CD4-positive, alpha-beta memory T cell (primary cell): ENCODE measurements around the gene FBXO31. TPM values are rescaled to one million over a fixed set of nuclear protein-coding genes. Genes with fewer than 3 reads are reported as not detected.

Source experiments
- CTCF ChIA-PET: fragments of 350-600 bp; sonication (Branson Sonifier 250); formaldehyde crosslinking; loops from one replicate; lab custom pipeline; 2021; ENCODE audit warnings: inconsistent platforms; ENCODE audit not compliant: partially characterized antibody; lab: Charles Lee
- POLR2A ChIA-PET: fragments of 350-600 bp; sonication (Branson Sonifier 250); formaldehyde crosslinking; loops from one replicate; lab custom pipeline; 2021; ENCODE audit not compliant: partially characterized antibody; lab: Charles Lee
- DNase-seq, 5 donors: peaks; one replicate each; pipeline versions ENCODE4 v3.0.0 to v3.0.0-alpha.2; 2020 to 2022; ENCODE audit warnings: mixed read lengths in 1 of 5
- H3K27ac ChIP-seq: one replicate; pipeline ENCODE4 v1.7.0; 2013; ENCODE audit warnings: low read depth, low read length
- H3K27me3 ChIP-seq: 2 replicates; pipeline ENCODE4 v1.7.0; 2013; ENCODE audit warnings: mild to moderate bottlenecking, low read length, moderate library complexity; ENCODE audit not compliant: insufficient read depth
- H3K36me3 ChIP-seq: 2 replicates; pipeline ENCODE4 v1.7.0; 2013; ENCODE audit warnings: mild to moderate bottlenecking, low read length, moderate library complexity; ENCODE audit not compliant: insufficient read depth
- H3K4me1 ChIP-seq: 2 replicates; pipeline ENCODE4 v1.7.0; 2013; ENCODE audit warnings: mild to moderate bottlenecking, low read length, moderate library complexity; ENCODE audit not compliant: insufficient read depth
- H3K4me3 ChIP-seq, 2 donors: one replicate each; pipeline ENCODE4 v1.7.0; 2013; ENCODE audit warnings: low read length in 2 of 2, mild to moderate bottlenecking in 1 of 2
- H3K9me3 ChIP-seq, 2 donors: one replicate each; pipeline ENCODE4 v1.7.0; 2013; ENCODE audit warnings: low read length in 2 of 2, control low read depth in 1 of 2; ENCODE audit not compliant: control insufficient read depth in 1 of 2
- H3K27ac Mint-ChIP-seq, 7 donors: one replicate each; pipeline ENCODE4 v1.8.0; 2020 to 2021; ENCODE audit warnings: mixed read lengths in 7 of 7, mild to moderate bottlenecking in 6 of 7, inconsistent platforms in 3 of 7, moderate library complexity in 3 of 7
- H3K27me3 Mint-ChIP-seq, 2 donors: one replicate each; pipeline ENCODE4 v1.8.0; 2020 to 2021; ENCODE audit warnings: mixed read lengths in 2 of 2
- H3K36me3 Mint-ChIP-seq, 2 donors: one replicate each; pipeline ENCODE4 v1.8.0; 2020 to 2021; ENCODE audit warnings: mixed read lengths in 2 of 2, inconsistent platforms in 1 of 2, mild to moderate bottlenecking in 1 of 2
- H3K4me1 Mint-ChIP-seq, 4 donors: one replicate each; pipeline ENCODE4 v1.8.0; 2020 to 2021; ENCODE audit warnings: mixed read lengths in 4 of 4, mild to moderate bottlenecking in 1 of 4
- H3K4me3 Mint-ChIP-seq, 8 donors: one replicate each; pipeline ENCODE4 v1.8.0; 2020 to 2021; ENCODE audit warnings: mixed read lengths in 8 of 8, mild to moderate bottlenecking in 7 of 8, moderate library complexity in 6 of 8, inconsistent platforms in 3 of 8
- H3K9me3 Mint-ChIP-seq, 8 donors: one replicate each; pipeline ENCODE4 v1.8.0; 2020 to 2021; ENCODE audit warnings: mixed read lengths in 8 of 8, mild to moderate bottlenecking in 5 of 8, inconsistent platforms in 3 of 8, moderate library complexity in 1 of 8
- intact Hi-C: fragments of 100-400 bp; cut with micrococcal nuclease; formaldehyde crosslinking; loops from one replicate; pipeline ENCODE4 v1.15.1; 2023
- polyA plus RNA-seq, 2 donors: library from polyadenylated mRNA; unstranded; fragments of 300-500 nt; fragmentation: Illumina TruSeq; gene quantifications; one replicate each; pipeline ENCODE4 v1.2.3, GENCODE V29; 2021
- total RNA-seq, 2 experiments: library from RNA; stranded (reverse); gene quantifications; one replicate each; pipeline ENCODE4 v1.2.3, GENCODE V29; 2021

The FBXO31 gene
- total and polyA plus RNA-seq, 4 experiments from 2014 or later: 22.9 to 44.6 (median 34.5) TPM

- peaks cover 2 to 8% (median 4%) of the 10 kb centered on the region in 4 donors for H3K4me1 Mint-ChIP-seq
- intact Hi-C loops: no loop called here
- H3K36me3 Mint-ChIP-seq: peaks cover 9 to 49% of the 10 kb centered on the region in 2 donors
- no peaks in the 10 kb centered on the region for H3K27me3 ChIP-seq
- H3K9me3 Mint-ChIP-seq: no peaks in the 10 kb centered on the region
- H3K36me3 ChIP-seq: peaks cover 37% of the 10 kb centered on the region
- DNase-seq: no peak
- H3K4me3 ChIP-seq: no peak overlapping the region
- ChIA-PET POLR2A (no interaction called here), CTCF (interaction anchor here (1.4 kb wide), 1 partner anchor 53 kb away, joined by 3 read pairs; no protein-coding TSS in a partner anchor)
- no peak overlapping the region for H3K27ac Mint-ChIP-seq
- peaks cover 4% of the 10 kb centered on the region for H3K4me1 ChIP-seq
- no peak overlapping the region for H3K27ac ChIP-seq
- H3K4me3 Mint-ChIP-seq: no peak overlapping the region
- H3K9me3 ChIP-seq: no peaks in the 10 kb centered on the region
- H3K27me3 Mint-ChIP-seq: no peaks in the 10 kb centered on the region
Observed at GRCh38 chr16:87329436-87330256, 53.9 kb downstream of the FBXO31 start.

GRCh38 chr16:87328846-87329245 lies 54.7 kb downstream of the FBXO31 start:
- no peaks in the 10 kb centered on the region for H3K27me3 ChIP-seq
- peaks cover 33% of the 10 kb centered on the region for H3K36me3 ChIP-seq
- POLR2A ChIA-PET: no interaction called here
- Mint-ChIP-seq H3K27me3 (no peaks in the 10 kb centered on the region), H3K4me3 (no peak overlapping the region), H3K36me3 (peaks cover 9 to 45% of the 10 kb centered on the region in 2 donors), H3K27ac (no peak overlapping the region), H3K4me1 (peaks cover 3 to 9% (median 4%) of the 10 kb centered on the region in 4 donors), H3K9me3 (no peaks in the 10 kb centered on the region)
- no peaks in the 10 kb centered on the region for H3K9me3 ChIP-seq
- no peak for DNase-seq
- CTCF ChIA-PET: interaction anchor here (1.4 kb wide), 1 partner anchor 53 kb away, joined by 3 read pairs; no protein-coding TSS in a partner anchor
- intact Hi-C loops: no loop called here
- no peak overlapping the region for H3K4me3 ChIP-seq
- no peak overlapping the region for H3K27ac ChIP-seq
- peaks cover 4% of the 10 kb centered on the region for H3K4me1 ChIP-seq

GRCh38 chr16:87327798-87328495 lies 55.6 kb downstream of the FBXO31 start:
- no peak overlapping the region for H3K4me3 Mint-ChIP-seq
- no peaks in the 10 kb centered on the region for H3K27me3 ChIP-seq
- ChIA-PET POLR2A (no interaction called here), CTCF (interaction anchor here (1.4 to 6.4 kb wide), 2 partner anchors 54 to 67 kb away, joined by 3 to 41 read pairs; no protein-coding TSS in a partner anchor)
- no peak overlapping the region for H3K27ac ChIP-seq
- peaks cover 3 to 9% (median 4%) of the 10 kb centered on the region in 4 donors for H3K4me1 Mint-ChIP-seq
- no peaks in the 10 kb centered on the region for H3K27me3 Mint-ChIP-seq
- H3K27ac Mint-ChIP-seq: peak overlapping the region in 2 of 7 donors; percentile 2 to 42
- H3K4me1 ChIP-seq: peaks cover 4% of the 10 kb centered on the region
- peaks cover 6 to 42% of the 10 kb centered on the region in 2 donors for H3K36me3 Mint-ChIP-seq
- H3K36me3 ChIP-seq: peaks cover 33% of the 10 kb centered on the region
- H3K4me3 ChIP-seq: no peak overlapping the region
- DNase-seq: no peak
- no peaks in the 10 kb centered on the region for H3K9me3 ChIP-seq
- intact Hi-C loops: no loop called here
- H3K9me3 Mint-ChIP-seq: no peaks in the 10 kb centered on the region

GRCh38 chr16:87326151-87326571 lies 57.4 kb downstream of the FBXO31 start:
- CTCF ChIA-PET: interaction anchor here (1.0 to 6.4 kb wide), 3 partner anchors 8 to 69 kb away, joined by 5 to 41 read pairs (median 10); partner anchors contain the start of gene FBXO31
- H3K4me1 Mint-ChIP-seq: peaks cover 3 to 9% (median 4%) of the 10 kb centered on the region in 4 donors
- no peaks in the 10 kb centered on the region for H3K27me3 Mint-ChIP-seq
- Histone ChIP-seq H3K9me3 (no peaks in the 10 kb centered on the region), H3K4me3 (no peak overlapping the region), H3K4me1 (peaks cover 4% of the 10 kb centered on the region), H3K36me3 (peaks cover 19% of the 10 kb centered on the region), H3K27ac (no peak overlapping the region), H3K27me3 (no peaks in the 10 kb centered on the region)
- peak overlapping the region in 1 of 7 donors; percentile 44 for H3K27ac Mint-ChIP-seq
- H3K4me3 Mint-ChIP-seq: no peak overlapping the region
- intact Hi-C loops: no loop called here
- peaks cover 6 to 25% of the 10 kb centered on the region in 2 donors for H3K36me3 Mint-ChIP-seq
- no peaks in the 10 kb centered on the region for H3K9me3 Mint-ChIP-seq
- no peak for DNase-seq
- POLR2A ChIA-PET: interaction anchor here (1.4 kb wide), 1 partner anchor 57 kb away, joined by 5 read pairs; the partner anchor contains the start of gene FBXO31

GRCh38 chr16:87325423-87325858 lies 58.1 kb downstream of the FBXO31 start:
- H3K27ac Mint-ChIP-seq: peak overlapping the region in 1 of 7 donors; percentile 12

GRCh38 chr16:87324411-87325275 lies 58.9 kb downstream of the FBXO31 start:
- DNase-seq: peak in 4 of 5 donors; percentile 31 to 45 (median 34)
- CTCF ChIA-PET: interaction anchor here (0.7 to 6.4 kb wide), 9 partner anchors 9 to 262 kb away, joined by 3 to 41 read pairs (median 4); partner anchors contain the start of gene FBXO31
- peaks cover 0 to 14% of the 10 kb centered on the region in 2 donors for H3K36me3 Mint-ChIP-seq
- Histone ChIP-seq H3K4me1 (peaks cover 4% of the 10 kb centered on the region), H3K27me3 (no peaks in the 10 kb centered on the region), H3K9me3 (no peaks in the 10 kb centered on the region), H3K36me3 (peaks cover 3% of the 10 kb centered on the region), H3K4me3 (no peak overlapping the region), H3K27ac (no peak overlapping the region)
- peaks cover 3 to 9% (median 4%) of the 10 kb centered on the region in 4 donors for H3K4me1 Mint-ChIP-seq
- intact Hi-C loops: loop anchor here (1.0 kb wide), 1 partner anchor 70 kb away; no protein-coding TSS in a partner anchor
- H3K4me3 Mint-ChIP-seq: no peak overlapping the region
- POLR2A ChIA-PET: interaction anchor here (1.6 kb wide), 1 partner anchor 59 kb away, joined by 7 read pairs; the partner anchor contains the start of gene FBXO31
- H3K9me3 Mint-ChIP-seq: no peaks in the 10 kb centered on the region
- peak overlapping the region in 1 of 7 donors; percentile 57 for H3K27ac Mint-ChIP-seq
- H3K27me3 Mint-ChIP-seq: no peaks in the 10 kb centered on the region

More at GRCh38 chr16:87325423-87325858, 58.1 kb downstream of the FBXO31 start:
- Histone ChIP-seq H3K36me3 (peaks cover 11% of the 10 kb centered on the region), H3K27me3 (no peaks in the 10 kb centered on the region), H3K9me3 (no peaks in the 10 kb centered on the region), H3K4me3 (no peak overlapping the region), H3K27ac (no peak overlapping the region), H3K4me1 (peaks cover 4% of the 10 kb centered on the region)
- Mint-ChIP-seq H3K27me3 (no peaks in the 10 kb centered on the region), H3K4me1 (peaks cover 3 to 9% (median 4%) of the 10 kb centered on the region in 4 donors), H3K4me3 (no peak overlapping the region), H3K36me3 (peaks cover 0 to 18% of the 10 kb centered on the region in 2 donors), H3K9me3 (no peaks in the 10 kb centered on the region)
- DNase-seq: no peak
- intact Hi-C loops: no loop called here
- ChIA-PET POLR2A (interaction anchor here (1.6 kb wide), 1 partner anchor 58 kb away, joined by 7 read pairs; the partner anchor contains the start of gene FBXO31), CTCF (interaction anchor here (0.7 to 6.4 kb wide), 6 partner anchors 9 to 69 kb away, joined by 3 to 41 read pairs (median 6); partner anchors contain the start of gene FBXO31)
